TTC549 (cell line): Measurements from ENCODE around the gene BFSP2.
"Not testable (repeated sequence)": the region's sequence is repeated elsewhere in the genome, so short reads cannot be mapped to it uniquely, and the experiment has no call there.

ENCODE experiments used
- FAIRE-seq: peaks from 2 replicates; lab custom pipeline; 2012; peaks lifted over from hg19 to GRCh38; lab: Jason Lieb, UNC

The BFSP2 gene

GRCh38 chr3:133521946-133522345, 122.1 kb downstream of the BFSP2 start:
- no peak for FAIRE-seq

- FAIRE-seq, result not testable (repeated sequence)
Measured at GRCh38 chr3:133523758-133524157, 123.9 kb downstream of the BFSP2 start.
